Ramos (cell line): ENCODE data around the gene CROCC2.

Experiments used
- in situ Hi-C: fragments of 300-500 bp; cut with MboI; formaldehyde crosslinking; loops from one replicate; pipeline ENCODE4 v1.14.3; 2022; ENCODE audit warnings: low sequenced_read_pairs; ENCODE audit not compliant: unreplicated experiment

CROCC2 gene

DNA sequence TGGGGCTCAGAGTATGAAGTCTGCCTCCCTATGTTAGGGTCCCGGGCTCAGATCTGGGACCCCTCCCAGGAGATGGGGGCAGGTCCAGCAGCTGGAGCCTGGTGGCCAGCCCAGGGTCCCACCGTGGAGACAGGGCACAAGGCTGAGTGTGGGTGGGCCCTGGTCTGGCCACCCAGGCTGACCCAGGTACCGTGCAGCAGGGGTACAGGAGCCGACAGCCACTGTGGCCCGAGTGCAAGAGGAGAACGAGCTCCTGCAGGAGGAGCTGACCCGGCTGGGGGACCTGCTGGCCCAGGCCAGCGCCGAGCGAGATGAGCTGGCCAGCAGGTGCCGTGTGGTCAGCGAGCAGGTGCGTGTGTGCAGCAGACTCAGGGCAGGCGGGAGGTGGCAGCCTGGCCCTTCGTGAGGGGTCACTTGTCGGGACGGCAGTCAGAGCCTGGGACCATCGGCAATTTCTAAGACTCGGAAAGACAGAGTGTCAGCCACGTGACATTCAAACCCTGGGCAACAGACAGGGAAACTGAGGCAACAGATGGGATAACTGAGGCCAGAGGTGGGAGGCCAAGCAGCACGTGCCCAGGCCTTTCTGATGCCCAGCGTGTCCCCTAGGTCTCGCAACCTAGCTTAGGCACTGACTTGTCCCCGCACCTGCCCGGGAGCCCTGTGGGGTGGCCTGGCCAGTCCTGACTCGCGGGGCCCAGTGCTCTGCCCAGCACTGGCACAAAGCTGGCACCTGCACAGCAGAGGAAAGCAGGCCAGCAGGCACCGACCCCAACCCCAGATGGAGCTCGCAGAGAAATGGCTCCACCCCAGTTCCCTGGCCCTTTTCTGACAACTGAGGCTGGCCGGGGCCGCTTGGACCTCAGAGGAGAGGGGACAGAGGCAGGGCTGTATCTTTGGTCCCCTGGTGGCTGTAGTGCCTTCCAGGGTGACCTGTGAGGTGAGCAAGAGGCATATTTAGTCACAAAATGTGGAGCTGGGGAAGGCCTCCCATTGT is 13.9 kb downstream of the CROCC2 start:
- in situ Hi-C loops, result no loop called here

- in situ Hi-C loops, result no loop called here
Observed at GRCh38 chr2:240920783-240921231, 14.7 kb downstream of the CROCC2 start.

- in situ Hi-C loops, result no loop called here
Observed at GRCh38 chr2:240921311-240921994, 15.3 kb downstream of the CROCC2 start.

GRCh38 chr2:240921995-240922244 is 15.8 kb downstream of the CROCC2 start:
- in situ Hi-C loops, result no loop called here

- in situ Hi-C loops, result no loop called here
Observed at GRCh38 chr2:240922245-240922981, 16.3 kb downstream of the CROCC2 start.

DNA sequence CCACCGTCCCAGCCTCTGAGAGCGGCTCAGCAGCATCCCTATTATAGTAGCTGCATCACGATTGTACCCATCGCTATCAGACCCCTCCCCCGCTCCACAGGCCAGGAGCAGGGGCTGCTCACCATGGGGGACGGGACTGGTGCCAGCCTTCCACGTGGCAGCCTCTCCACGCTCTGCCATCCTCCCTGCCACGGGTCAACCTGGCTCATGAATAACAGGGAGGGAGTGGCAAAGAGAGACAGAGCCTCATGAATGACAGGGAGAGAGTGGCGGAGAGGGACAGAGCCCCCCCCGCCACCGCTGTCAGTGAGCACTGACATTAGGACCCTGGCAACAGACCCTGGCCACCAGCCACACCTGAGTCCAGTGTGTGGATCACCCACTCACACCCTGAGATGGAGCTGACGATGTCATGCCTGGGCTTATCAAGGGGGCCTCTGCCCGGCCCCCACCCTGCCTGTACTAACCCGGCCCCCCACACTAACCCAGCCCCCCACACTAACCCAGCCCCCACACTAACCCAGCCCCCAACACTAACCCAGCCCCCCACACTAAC is 16.9 kb downstream of the CROCC2 start:
- in situ Hi-C loops, result no loop called here

DNA sequence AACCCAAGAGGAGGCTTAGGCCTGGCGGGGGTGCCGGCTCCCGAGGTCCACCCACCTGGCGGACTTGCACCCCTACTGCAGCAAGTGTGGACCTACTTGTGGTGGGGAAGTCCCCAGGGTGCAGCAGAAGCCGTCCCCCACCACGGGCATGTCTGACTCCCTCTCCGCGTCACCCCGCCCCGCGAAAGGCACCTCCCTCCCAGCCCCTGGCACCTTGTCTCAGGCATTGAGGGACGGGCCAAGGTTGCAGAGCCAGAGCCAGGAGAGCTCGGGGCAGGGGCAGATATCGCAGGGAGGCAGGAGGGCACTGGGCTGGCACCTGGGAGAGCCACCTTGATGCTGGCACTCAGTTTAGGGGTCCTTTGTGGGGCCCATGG is 19.0 kb downstream of the CROCC2 start:
- in situ Hi-C loops, result no loop called here

DNA sequence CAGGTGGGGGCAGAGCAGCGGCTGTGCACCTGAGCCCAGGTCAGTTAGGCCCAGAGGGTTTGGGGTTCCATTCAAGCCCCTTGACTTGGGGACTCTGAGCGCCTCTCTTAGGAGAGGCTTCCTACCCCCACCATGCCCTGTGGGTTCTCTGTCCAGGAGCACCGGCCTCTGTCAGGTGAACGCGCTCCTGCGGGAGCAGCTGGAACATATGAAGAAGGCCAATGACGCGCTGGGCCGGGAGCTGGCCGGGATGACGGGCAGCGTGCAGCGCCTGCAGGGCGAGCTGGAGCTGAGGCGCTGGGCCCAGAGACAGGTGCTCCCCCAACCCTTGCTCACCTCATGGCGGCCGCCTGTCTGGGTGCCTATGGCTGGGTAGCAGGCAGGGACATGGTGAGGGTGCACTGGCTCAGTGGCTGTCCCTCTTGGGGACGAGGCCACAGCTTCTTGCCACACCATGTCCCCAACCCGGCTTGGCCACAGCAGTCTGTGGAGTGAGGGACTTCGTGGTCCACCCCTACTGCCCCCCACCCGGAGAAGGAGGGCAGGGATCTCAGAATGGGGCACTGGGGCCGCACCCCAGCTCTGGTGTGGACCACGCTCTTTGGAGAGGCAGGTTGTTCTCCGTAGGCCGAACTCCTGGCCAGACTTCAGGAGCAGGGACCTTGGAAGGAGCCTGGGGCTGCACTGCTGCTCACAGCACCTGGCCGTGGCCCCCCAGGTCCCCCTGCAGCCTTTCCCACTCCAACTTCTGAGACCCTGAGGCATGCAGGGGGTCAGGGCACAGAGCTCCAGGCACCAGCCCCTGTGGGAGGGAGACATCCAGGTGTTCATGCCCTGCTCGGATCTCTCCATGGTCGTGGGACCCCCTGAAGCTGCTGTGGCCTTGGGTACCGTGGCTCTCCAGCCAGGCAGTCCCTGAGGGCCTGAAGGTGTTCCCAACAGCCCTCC is 19.7 kb downstream of the CROCC2 start:
- in situ Hi-C loops, result no loop called here

DNA sequence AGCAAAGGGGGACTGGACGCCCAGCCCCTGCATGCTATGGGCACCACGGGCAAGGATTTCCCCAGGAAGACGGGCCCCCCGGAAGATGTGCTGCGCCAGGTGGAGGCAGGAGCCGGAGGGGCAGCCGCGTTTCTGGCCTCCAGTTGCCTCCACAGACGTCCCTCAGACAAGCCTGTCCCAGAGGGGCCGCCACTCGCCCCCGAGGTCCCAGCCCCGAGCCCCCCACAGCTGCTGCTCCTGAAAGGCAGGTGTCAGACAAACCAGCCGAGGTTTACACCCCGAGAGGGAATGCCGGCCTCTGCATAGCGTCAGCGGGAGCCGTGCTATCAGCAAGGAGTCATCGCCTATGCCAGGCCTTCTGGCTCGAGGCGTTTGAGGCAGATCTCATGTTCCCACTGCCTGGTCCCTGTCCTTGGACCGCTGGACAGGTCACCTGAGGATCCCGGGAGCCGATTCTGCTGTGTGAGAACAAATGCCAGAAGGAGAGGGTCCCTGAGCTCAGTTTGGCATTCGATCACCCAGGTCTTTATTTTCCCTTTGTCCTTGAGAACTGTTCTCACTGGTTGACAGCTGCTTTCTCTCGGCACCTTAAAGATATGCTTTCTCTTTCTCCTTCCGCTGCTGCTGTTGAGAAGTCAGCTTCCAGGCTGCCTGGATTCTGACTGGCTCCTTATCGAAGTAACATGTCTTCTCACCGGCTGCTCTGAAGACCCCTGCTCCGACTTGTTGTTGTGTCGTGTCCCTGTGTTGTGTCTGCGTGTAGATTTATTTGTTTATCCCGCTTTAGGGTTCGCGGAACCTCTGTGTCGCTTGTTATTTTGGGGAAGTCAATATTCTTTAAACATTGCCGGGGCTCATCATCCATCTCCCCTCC is 20.6 kb downstream of the CROCC2 start:
- in situ Hi-C loops, result no loop called here

DNA sequence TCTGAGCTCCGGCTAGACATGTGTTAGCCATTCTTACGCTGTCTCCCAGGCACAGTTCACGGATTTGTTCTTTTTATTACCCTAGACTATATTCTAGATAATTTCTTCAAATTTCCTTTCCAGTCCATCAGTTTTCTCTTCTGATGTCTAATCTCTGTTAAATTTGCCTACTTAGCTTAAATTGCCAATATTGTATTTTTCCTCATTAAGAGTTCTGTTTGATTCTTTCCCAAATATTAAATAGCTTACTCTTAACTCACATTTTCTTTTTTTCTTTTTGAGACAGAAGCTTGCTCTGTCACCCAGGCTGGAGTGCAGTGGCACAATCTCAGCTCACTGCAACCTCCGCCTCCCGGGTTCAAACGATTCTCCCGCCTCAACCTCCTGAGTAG is 21.2 kb downstream of the CROCC2 start:
- in situ Hi-C loops, result no loop called here

- in situ Hi-C loops, result no loop called here
Observed at GRCh38 chr2:240928476-240929363, 22.6 kb downstream of the CROCC2 start.

- in situ Hi-C loops, result no loop called here
Observed at GRCh38 chr2:240929364-240930095, 23.4 kb downstream of the CROCC2 start.

DNA sequence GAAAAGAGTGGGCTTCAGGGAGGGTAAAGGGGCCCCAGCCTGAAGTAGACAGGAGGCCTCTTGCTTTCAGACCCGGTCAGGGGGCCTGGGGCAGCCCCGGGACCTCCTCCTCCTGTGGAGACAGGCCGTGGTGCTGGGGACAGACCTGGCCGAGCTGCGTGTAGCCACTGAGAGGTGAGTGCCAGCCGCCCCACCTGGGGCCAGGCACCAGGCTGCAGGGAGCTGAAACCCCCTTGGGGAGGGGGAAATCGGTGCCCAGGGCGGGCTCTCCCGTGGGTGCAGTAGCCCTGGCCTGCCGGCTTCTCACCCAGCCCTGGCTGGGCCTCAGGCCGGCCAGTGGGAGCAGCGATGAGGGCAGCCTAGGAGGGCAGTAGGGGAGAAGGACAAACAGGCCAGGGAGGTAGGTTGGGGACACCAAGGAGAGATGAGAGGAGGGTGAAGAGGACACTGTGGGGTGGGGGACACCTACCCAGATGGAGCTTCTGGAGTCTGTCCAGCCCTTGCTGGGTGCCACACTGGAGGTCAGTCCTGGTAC is 24.0 kb downstream of the CROCC2 start:
- in situ Hi-C loops, result no loop called here

GRCh38 chr2:240930631-240931318 is 24.6 kb downstream of the CROCC2 start:
- in situ Hi-C loops, result no loop called here

DNA sequence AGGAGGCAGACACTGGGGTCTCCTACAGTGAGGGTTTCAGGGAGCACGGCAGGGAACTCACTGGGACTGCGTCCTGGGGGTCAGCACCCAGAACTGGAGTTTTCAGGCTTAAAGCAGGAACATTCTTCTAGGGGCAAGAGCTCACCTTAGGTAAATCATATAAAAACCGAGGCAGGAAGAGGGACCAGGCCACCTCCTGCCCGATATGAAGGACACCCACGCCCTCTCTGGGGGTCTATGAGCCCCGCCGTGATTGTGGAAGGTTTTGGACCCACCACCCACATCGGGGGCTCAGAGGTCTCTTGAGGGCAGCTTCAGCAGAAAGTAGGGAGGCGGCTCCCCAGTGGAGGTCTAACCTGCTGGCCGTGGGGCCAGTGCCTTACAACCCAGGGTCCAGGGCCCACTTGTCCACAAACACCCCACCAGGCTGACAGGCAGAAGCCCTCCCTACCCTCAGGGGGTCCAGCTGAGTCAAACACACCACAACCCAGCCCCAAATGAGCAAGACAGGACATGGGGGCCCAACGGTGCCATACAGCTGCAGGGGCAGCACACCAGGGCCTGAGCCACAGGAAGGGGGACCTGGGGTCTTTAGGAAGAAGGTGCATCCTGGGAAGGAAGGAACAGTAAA is 25.3 kb downstream of the CROCC2 start:
- in situ Hi-C loops, result no loop called here
